Inflammatory macrophage treated with lipopolysaccharide for 1 hour (primary cell): ENCODE data around the gene ME2.
"Not testable (repeated sequence)": the region's sequence is repeated elsewhere in the genome, so short reads cannot be mapped to it uniquely, and the experiment has no call there.

ENCODE experiments used
- DNase-seq, 2 donors: peaks; one replicate each; pipeline ENCODE4 v3.0.0-alpha.2; 2020 to 2022

Gene ME2

DNA sequence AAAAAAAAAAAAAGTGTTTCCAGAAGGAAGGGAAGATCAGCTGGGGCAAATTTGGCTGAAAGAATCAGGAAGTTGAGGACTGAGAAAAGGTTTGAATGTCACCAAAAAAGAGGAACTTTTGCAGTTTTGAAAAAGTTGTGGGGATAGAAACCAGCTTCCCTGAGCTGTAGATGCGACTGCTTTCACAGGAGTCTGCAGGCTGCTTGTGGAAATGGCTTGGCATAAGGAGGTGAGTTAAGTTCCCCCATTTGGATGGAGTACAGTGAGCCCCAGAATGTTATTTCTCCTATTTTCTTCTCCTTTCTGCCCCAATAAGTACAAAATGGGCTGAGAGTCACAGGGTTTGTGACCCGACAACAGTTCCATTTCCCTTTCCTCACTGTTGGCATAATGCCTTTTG lies 16.5 kb upstream of the ME2 start:
- DNase-seq: peak in 1 of 2 donors; percentile 63

GRCh38 chr18:50863840-50864375 lies 15.0 kb upstream of the ME2 start:
- no peak for DNase-seq

DNA sequence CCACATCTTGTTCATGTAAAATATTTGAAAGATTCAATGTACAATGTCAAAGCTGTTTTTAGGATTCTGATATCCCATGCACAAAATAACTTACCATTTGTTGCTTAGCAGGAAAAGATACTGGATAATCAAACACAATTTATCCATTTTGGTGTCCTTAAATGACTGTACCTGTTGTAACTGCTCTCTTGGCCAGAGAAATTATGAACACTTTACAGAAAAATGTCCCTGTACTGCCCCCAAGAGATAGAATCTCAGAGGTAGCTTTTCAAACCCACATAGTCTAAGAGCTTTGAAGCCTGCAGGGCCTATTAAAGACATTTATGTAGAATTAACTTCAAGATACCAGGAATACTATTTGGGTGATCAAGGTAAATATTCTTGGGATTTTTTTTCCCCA lies 12.2 kb upstream of the ME2 start:
- peak in 1 of 2 donors; percentile 61 for DNase-seq

- DNase-seq: no peak
Measured at GRCh38 chr18:50869150-50869549, 9.8 kb upstream of the ME2 start.

- no peak for DNase-seq
Measured at GRCh38 chr18:50870138-50870845, 8.6 kb upstream of the ME2 start.

GRCh38 chr18:50871846-50872245 lies 7.1 kb upstream of the ME2 start:
- DNase-seq: no peak

DNA sequence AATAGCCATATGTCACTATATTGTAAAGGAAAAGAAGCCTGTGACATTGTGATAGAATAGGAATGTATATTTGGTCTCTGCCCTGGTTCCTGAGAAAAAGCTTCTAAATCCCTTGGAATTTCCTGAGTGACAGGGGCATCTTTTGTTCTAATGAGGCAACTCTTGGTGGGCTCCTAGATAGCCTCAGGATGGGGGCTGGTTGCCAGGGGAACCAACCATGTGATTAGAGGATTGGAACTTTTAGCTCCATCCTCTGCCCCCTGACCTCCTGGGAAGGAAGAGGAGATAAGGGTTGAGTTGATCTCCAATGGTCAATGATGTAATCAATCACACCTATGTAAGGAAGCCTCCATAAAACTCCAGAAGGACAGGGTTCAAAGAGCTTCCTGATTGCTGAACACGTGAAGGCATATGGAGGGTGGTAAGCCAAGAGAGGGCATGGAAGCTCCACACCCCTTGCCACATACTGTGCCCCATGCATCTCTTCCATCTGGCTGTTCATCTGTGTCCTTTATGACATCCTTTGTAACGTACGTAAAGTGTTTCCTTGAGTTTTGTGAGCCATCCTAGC lies 2.9 kb upstream of the ME2 start:
- DNase-seq: no peak

GRCh38 chr18:50877545-50878265 lies 1.2 kb upstream of the ME2 start:
- no peak for DNase-seq

- DNase-seq: no peak
Measured at GRCh38 chr18:50879302-50880118, 592 bp downstream of the ME2 start.

- no peak for DNase-seq
Measured at GRCh38 chr18:50880119-50880465, 1.2 kb downstream of the ME2 start.

GRCh38 chr18:50880944-50881343 lies 2.0 kb downstream of the ME2 start:
- DNase-seq: not testable (repeated sequence)

- DNase-seq: no peak
Measured at GRCh38 chr18:50886929-50887328, 8.0 kb downstream of the ME2 start.

- no peak for DNase-seq
Measured at GRCh38 chr18:50895350-50896045, 16.6 kb downstream of the ME2 start.

DNA sequence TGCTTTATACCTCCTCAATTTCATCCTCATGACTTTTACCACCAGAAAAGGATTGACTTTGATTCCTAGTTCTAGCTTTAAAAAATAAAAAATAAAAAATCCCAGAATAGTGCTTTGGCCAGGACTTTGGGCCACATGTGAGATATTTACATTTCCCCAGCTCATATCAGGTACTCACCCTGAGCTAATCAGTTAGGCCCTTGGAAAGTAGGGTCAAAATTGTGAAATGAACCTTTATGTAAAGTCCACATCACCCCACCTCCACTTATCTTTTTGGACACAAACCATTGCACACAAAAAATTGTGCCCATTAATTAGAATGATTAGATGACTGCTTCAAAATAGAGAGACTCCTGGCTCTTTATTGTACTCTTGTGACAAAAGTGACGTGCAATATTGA lies 17.2 kb downstream of the ME2 start:
- no peak for DNase-seq

- no peak for DNase-seq
Measured at GRCh38 chr18:50898919-50899318, 20.0 kb downstream of the ME2 start.

DNA sequence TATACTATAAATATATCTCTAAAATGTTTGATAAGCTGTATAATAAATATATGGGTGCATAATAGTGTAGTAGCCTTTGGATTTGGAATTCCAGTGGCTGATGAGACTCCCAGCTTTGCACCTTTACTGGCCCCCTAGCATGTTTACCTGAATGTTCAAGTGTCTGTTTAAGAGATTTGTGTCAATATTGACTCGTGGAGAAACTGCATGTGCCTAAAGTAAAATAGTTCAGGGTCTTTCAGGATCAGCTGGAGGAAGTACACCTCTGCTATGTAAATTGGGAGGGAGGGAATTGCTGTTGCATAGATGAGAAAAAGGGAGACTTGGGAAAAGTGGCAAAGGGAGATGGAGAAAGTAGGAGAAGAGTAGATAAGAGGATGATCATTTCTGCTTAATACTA lies 23.9 kb downstream of the ME2 start:
- no peak for DNase-seq

DNA sequence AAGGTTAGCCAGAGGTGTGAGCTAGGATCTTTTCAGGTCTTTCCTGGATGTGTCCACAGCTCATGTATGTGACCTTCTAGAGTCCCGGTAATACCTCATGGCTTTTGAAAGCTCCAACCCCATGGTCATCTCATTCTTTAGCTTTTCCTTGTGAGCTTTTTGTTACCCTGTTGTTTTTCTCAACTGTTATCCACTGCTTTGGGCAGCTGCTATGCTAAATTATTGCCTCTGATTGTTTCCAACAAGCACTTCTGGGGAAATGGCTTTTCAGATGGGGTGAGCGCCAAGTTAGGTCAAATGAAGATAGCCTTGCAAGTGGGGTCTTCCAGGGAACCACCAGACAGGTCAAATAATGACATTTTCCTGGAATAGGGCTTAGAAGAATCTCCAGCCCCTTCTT lies 27.9 kb downstream of the ME2 start:
- DNase-seq: no peak

- DNase-seq: no peak
Measured at GRCh38 chr18:50909261-50909660, 30.3 kb downstream of the ME2 start.

DNA sequence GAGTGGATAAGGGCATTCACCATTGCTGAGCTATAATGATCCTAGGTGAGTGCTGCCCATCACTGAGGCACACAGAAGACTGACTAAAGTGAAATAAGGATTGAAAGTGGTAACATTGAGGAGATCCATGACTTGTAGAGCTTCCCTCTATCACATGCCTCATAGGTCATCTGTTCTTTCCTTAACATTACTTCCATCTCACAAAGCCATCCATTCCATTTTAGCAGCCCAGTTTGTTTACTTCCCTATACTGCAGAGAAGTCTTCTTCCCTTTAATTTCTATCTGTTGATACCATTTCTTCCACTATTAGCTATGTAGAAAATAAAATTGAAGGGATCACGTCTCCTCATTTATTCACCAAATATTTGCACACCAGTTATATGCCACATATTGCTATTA lies 32.1 kb downstream of the ME2 start:
- peak; percentile 12 to 17 for DNase-seq

- no peak for DNase-seq
Measured at GRCh38 chr18:50917021-50917420, 38.1 kb downstream of the ME2 start.

DNA sequence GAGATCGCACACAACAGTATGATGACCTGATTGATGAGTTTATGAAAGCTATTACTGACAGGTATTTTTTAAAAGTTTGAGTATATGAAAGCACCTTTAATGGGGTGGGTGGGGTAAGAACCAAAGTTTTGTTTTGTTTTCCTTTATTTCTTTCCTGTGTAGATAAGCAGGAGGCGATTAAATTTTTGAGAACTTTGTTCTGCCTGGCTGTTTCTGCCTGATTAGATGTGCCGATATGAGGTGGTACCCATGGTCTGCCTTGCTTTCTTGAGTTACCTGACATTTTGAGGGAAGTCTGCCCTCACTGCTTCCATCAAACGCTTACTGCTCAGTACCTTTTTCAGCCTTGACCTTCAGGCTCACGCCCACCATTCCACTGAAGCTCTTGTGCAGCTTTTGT lies 39.2 kb downstream of the ME2 start:
- DNase-seq: no peak

DNA sequence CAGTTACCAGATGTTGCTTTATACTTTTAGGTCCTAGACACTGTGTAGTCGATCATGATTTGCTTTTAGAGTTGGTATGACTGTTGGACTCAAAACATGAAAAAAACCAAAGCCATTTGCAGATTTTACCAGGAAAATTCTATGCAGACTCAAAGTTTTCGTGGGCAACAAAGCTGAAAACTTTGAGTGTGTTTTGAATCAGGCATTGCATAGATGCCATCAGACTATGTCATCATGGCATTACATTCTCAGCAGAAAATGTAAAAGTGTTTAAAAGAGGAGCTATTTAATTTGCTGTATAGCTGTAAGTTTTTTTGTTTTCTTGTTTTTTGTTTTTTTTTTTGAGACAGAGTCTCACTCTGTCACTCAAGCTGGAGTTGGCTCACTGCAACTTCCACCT lies 45.5 kb downstream of the ME2 start:
- DNase-seq: no peak

DNA sequence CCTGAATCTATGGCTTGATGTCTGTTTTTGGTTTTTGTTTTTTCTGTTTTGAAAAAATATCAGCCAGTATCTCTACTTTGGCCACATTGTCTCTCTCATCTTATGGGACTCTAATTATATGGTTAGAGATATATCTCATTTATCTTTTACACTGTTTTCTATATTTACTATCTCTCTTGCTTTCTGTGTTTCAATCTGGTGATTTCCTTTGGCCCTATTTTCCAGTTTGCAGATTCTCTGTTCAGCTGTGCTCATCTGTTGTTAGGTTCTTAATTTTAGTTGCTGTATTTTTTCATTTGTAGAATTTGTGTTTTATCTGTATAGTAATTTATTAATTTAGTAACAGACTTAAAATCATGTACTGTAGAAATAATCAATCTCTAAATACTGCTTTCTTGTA lies 47.6 kb downstream of the ME2 start:
- no peak for DNase-seq
